Renal cortex interstitium (tissue), 11 donors: ENCODE data around the gene SLC22A23. TPM values are rescaled to one million over a fixed set of nuclear protein-coding genes. Genes with fewer than 3 reads are reported as not detected.
A peak's percentile ranks its signal among the peaks of the same experiment; 100 is the strongest.

ENCODE experiments used
- DNase-seq, 11 donors: peaks; one replicate each; pipeline ENCODE4 v3.0.0-alpha.2; 2013; ENCODE audit warnings: low read depth in 9 of 11, low spot score in 4 of 11; ENCODE audit errors: extremely low read depth in 1 of 11
- polyA plus RNA-seq, 3 donors: library from polyadenylated mRNA; unstranded; fragments of 120-200 nt; gene quantifications; one replicate each; pipeline ENCODE4 v1.2.1, GENCODE V29; 2013; ENCODE audit not compliant: insufficient read length in 3 of 3

Gene SLC22A23
- polyA plus RNA-seq, 3 donors = 11.2 to 15.8 (median 11.7) TPM

- no peak for DNase-seq
These were observed 90.0 kb downstream of the SLC22A23 start for GRCh38 chr6:3366596-3367413.

DNA sequence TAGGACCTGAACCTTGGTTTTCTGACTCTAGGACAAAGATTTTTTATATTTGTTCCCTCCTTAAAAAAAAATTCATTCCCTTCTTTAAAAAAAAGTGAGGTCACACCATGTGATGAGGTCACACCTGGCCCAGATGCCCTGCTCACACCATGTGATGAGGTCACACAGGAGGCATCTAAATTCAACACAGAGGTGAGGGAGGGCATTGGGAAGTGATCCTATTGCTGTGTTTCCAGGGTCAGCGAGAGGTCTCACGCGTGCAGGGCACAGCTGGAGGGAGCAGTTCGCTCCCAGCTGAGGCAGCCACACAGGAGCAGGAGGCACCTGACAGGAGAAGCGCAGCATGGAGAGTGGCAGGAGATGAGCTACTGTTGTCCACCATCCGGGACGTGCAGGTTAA lies 92.5 kb downstream of the SLC22A23 start:
- DNase-seq = no peak

- DNase-seq = no peak
These were observed 93.4 kb downstream of the SLC22A23 start for GRCh38 chr6:3363296-3364025.

DNA sequence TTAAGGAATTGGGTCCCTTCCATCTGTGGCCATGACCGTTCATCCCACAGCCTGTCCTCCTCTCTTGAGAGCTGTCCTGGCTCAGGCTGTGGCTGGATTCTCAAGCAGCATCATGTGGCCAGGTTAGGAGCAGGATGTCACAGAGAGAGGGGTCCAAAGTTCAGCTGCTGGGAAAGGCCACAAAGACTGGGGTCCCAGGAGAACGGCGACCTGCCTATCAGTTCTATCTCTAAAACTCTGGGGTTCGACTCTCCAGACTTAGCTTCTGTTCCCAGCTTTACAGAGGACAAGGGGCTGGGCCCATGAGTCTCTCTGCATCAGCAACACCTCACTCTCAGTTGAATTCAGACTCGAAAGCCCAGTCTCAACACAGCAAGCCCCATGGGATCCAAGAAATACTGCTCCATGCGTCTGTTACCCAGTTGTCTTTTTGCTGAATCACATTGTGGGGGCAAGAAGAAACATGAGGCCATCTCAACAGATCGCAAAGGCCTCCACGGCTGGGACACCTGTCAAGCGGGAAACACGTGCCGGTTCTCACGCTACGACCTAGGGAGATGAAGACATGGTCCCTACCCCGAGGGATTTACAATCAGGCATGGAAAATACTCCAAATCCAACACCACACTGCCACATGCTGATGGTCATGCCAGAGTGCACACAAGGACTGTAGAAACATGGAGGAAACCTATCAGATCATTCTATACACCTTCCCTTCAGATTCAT lies 95.4 kb downstream of the SLC22A23 start:
- no peak for DNase-seq

DNA sequence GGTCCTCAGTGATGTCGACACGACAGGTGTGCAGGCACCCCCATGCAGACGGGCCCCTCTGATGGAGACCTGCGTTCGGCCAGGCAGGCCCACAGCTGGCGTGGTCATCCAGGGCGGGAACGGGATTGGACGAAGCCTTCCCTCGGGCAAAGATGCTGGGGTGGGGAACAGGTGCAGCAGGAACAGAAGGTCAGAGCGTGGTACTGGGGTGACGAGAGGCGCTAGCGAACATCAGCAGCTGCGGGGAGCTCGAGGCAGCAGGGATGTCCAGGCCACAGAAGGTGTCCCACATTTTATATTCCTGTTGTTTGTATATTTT lies 96.2 kb downstream of the SLC22A23 start:
- DNase-seq = no peak

DNA sequence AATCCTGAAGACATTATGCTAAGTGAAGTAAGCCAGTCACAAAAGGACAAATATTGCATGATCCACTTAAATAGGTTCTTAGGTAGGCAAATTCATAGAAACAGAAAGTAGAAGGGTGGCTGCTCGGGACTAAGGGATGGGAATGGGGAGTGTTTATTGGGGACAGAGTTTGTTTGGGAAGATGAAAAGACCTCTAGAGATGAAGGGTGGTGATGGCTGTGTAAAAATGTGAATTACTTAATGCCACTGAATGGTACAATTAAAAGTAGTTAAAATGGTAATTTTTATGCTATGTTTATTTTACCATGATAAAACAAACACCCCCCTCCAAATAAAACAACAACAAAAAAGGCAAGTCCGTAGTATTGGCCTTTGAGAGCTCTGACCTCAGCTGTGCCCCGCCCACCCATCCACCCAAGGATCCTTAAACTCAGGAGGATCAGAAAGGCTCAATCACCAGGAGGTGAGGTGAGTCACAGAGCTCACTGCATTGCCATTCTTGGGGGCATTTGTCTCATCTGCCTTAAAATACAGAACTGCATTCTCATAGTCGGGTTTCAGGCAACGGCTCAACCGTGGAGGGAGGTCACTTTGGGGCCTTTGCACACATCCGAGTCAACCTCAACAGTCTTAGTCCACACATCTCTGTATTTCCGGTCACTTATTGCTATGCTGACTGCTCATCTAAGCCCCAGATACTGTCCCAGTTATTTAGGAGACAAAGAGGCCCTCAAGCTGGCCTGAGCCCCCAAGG lies 96.7 kb downstream of the SLC22A23 start:
- DNase-seq = no peak

- DNase-seq = no peak
These were observed 97.6 kb downstream of the SLC22A23 start for GRCh38 chr6:3359101-3359752.

GRCh38 chr6:3358413-3359100 lies 98.3 kb downstream of the SLC22A23 start:
- DNase-seq = no peak

DNA sequence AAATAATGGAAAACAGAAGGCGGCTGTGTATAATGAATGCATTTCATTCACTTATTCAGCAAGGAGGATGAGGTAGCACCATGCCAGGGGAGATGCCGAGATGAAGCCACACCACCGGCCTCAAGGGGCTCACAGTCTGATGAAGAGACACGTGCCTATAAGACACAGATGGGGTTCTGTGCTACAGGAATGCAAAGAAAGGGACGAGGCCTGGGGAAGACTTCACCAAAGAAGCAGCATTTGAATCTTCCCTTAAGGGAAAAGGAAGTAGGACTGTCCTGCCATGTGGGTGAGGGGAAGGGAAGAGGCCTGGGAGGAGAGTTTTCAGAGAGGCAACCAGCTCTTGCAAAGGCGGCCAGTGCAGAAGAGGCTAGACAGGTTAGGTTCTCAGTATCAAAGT lies 99.2 kb downstream of the SLC22A23 start:
- no peak for DNase-seq

DNA sequence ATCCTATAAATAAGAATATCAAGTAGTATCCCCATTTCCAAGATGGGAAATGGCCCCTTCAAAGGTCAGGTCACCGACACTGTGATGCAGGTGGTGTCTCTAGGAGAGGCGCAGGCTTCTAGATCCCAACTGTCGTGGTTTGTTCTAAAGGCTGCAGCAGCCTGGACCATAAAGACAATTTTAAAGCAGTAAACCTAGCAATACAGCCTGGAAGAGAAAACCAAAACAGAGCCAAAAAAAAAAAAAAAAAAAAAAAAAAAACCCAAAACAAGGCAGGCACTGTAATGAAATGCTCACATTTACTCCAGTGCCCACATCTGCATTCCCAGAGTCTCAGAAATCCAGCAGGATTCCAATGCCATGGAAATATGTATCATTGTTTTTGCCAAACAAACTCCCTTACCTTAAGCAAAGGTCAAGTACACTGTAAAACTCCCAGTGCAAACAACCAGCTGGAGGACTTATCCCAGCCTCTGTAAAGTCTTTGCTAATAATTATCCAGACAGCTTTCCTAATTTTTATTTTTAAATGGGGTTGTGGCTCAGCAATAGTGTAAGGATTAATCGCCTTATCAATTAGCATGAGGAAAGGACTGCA lies 99.9 kb downstream of the SLC22A23 start:
- no peak for DNase-seq

GRCh38 chr6:3356056-3356823 lies 100.6 kb downstream of the SLC22A23 start:
- DNase-seq = peak in 6 of 11 donors; percentile 53 to 74 (median 60)

DNA sequence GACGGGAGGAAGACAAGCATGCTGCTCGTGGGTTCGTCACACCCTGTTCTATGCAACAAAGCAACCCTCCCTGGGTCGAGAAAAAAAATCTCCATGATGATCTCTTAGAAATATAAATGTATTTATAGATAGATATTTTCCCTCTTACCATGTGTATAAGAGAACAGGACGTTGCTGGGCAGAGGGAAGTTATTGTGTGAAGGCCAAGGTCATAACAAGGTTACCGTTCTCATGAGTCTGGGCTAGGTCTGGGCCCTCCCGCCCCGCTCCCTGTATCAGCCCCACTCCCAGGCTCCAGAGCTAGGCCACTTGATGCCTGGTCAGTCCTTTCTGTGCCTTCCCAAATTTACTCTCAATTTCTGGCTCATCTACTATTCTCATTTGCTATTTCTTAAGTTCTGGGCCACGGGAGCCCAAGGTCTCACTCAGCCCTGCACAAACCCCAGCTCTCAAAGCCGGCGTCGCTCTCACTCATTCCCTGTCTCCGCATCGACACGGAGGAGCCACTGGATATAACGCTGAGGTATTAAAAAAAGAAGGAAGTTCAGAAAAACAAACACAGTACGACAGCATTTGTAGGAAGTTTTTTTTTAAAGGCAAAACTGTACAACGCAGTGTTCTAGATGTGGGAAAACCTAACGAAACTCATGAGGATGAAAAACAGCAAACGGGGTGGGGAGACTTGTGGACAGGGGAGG lies 101.3 kb downstream of the SLC22A23 start:
- DNase-seq = no peak

- DNase-seq = no peak
These were observed 101.9 kb downstream of the SLC22A23 start for GRCh38 chr6:3355011-3355357.

- no peak for DNase-seq
These were observed 102.9 kb downstream of the SLC22A23 start for GRCh38 chr6:3353939-3354338.

DNA sequence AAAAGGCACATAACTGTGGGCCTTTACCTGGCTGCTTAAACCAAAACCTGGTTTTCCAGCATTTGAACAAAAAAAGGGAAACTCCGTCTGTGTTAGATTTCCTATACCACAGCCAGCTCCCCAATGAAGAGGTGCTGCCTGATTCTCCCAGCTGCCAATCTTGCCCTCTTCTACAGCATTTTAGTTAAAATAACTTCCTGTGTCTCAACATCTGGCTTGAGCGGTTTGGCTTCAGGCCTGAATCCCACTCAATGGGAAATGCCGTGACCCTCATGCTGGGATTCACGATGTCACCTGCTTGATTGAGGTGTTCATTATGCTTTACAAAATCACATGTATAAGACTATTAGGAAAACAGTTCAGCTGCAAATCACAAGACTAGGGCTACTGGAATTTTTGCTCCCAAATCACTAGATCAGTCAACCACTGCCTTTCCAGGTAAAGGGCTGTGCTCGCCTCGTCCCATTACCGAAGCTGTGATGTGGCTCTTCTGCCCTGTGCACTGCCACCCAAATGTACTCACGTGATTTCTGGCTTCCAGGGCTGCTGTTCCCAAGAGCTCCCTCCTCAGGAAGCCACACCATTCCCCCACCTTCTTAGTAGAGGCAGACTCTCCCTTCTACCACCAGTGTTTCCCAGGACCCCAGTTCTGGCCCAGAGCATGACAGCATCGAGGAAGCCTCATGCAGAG lies 103.5 kb downstream of the SLC22A23 start:
- no peak for DNase-seq

- no peak for DNase-seq
These were observed 104.2 kb downstream of the SLC22A23 start for GRCh38 chr6:3352678-3353077.
